ENCODE measurements around the gene TUBA1C. TPM values are rescaled to one million over a fixed set of nuclear protein-coding genes. Genes with fewer than 3 reads are reported as not detected.

The TUBA1C gene
- total RNA-seq, 1 experiment from 2014 or later = 660 TPM

DNA sequence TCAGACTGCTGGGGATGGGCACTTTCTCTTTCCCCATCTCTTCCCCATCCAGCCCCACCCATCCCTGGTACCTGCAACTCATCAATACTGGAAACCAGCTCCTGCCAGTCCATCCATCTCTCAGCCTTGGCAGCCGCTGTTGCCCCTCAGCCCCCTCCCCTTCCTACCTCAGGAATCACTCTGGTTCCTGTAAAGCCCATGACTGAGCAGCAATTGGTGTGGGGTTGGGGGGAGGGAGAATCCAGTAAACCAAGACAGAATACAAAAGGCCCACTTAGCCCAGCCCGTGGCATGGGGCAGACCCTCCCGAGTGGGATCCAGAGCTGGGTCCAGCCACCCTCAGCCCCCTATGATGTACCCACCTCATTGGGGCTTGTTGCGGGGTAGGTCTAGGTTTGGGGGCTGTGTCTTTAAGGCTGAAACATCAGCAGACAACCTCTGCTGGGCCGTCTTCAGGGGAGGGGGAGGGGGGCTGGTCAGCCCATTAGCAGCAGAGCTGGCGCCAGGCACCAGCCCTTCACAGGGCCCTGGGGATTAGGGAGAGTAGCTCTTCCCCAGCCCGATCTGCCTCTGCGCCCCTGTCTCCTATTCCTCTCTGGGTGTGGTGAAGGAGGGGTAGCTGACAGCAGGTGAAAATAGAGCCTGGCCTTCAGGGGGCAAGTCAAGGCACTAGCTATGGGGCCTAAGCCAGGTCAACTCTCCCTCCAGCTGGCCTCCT is 29.4 kb downstream of the TUBA1C start:
- Histone ChIP-seq H3K23ac (ENCODE audit: insufficient read length, low read depth, low read length) (no peak overlapping the region), H2BK5ac (ENCODE audit: insufficient read length, low read length) (no peak overlapping the region), H2BK20ac (ENCODE audit: low read depth, low read length, poor library complexity, severe bottlenecking) (no peak overlapping the region), H3K4me1 (ENCODE audit: insufficient read depth, low read length) (no peaks in the 10 kb centered on the region), H3K27me3 (ENCODE audit: insufficient read depth, low read length) (peaks cover 56% of the 10 kb centered on the region), H3K9ac (ENCODE audit: extremely low read depth, insufficient read length, low read length) (no peak overlapping the region), H3K79me1 (ENCODE audit: insufficient read depth, low read depth, low read length, poor library complexity, severe bottlenecking) (no peaks in the 10 kb centered on the region), H2AK5ac (ENCODE audit: insufficient read length, low read length) (no peak overlapping the region), H4K5ac (ENCODE audit: insufficient read length, low read depth, low read length) (no peak overlapping the region), H4K8ac (replicated peaks; ENCODE audit: insufficient read length, low read depth, low read length) (no peak overlapping the region), H3K27ac (ENCODE audit: insufficient read length, low read depth, low read length) (no peak overlapping the region), H3K79me2 (ENCODE audit: insufficient read depth, low read length) (no peaks in the 10 kb centered on the region), H4K91ac (ENCODE audit: insufficient read length, low read depth, low read length) (no peak overlapping the region), H3K4ac (ENCODE audit: low read depth, low read length) (no peak overlapping the region), H3K14ac (ENCODE audit: insufficient read depth, low read length) (no peak overlapping the region), H3K23me2 (ENCODE audit: insufficient read length, low read depth, low read length, poor library complexity, severe bottlenecking) (peaks cover 5% of the 10 kb centered on the region), H3K18ac (ENCODE audit: insufficient read length, low read depth, low read length) (no peak overlapping the region), H2BK12ac (ENCODE audit: insufficient read length, low read depth, low read length) (no peak overlapping the region), H3K4me2 (ENCODE audit: insufficient read depth, insufficient read length, low read length) (no peak overlapping the region), H2AFZ (ENCODE audit: low read length) (no peak overlapping the region), H3K56ac (ENCODE audit: insufficient read length, low read depth, low read length) (no peak overlapping the region), H2BK120ac (ENCODE audit: low read depth, low read length, poor library complexity, severe bottlenecking) (no peak overlapping the region), H4K20me1 (ENCODE audit: control insufficient read depth, insufficient read depth, insufficient read length) (peaks cover 3% of the 10 kb centered on the region), H3K9me3 (ENCODE audit: control insufficient read depth, low read depth, low read length) (no peaks in the 10 kb centered on the region), H3T11ph (ENCODE audit: low read length) (no peak overlapping the region), H2BK15ac (ENCODE audit: low read depth, low read length) (no peak overlapping the region)
- H3K27me3 Mint-ChIP-seq (ENCODE audit: low read depth) = peaks cover 86% of the 10 kb centered on the region
- H3K9me3 Mint-ChIP-seq = peaks cover 0 to 2% of the 10 kb centered on the region in 2 experiments; a peak in 1 of 5 replicates
- DNase-seq = no peak
- H3K4me1 Mint-ChIP-seq = peaks cover 14 to 42% of the 10 kb centered on the region in 2 experiments
- no CpG with 5 or more reads among the region's 8 CpGs for WGBS (ENCODE audit: extremely low coverage, insufficient read length, low lambda C conversion rate)
- H3K36me3 Mint-ChIP-seq (ENCODE audit: insufficient read depth in 1 of 3, low read depth in 3 of 3) = no peaks in the 10 kb centered on the region; a peak in 2 of 7 replicates
- peak overlapping the region in 1 of 2 experiments; percentile 20; a peak in 1 of 5 replicates for H3K4me3 Mint-ChIP-seq
- TF ChIP-seq CTCF (conservative IDR thresholded peaks at IDR 0.05) = no peak
- H3K27ac Mint-ChIP-seq = no peak overlapping the region; a peak in 1 of 7 replicates

All from H9 (cell line).